ACC112 (cell line): ENCODE measurements around the gene CPEB2.

ENCODE experiments used
- H2AFZ ChIP-seq: fragments of 200-600 bp; sonication (generic); one replicate; pipeline ENCODE4 v1.6.0; 2017; ENCODE audit warnings: antibody characterized with exemption, low read length; ENCODE audit not compliant: unreplicated experiment
- H3K27ac ChIP-seq: fragments of 200-600 bp; sonication (generic); 2 replicates; pipeline ENCODE4 v1.5.1; 2014; ENCODE audit warnings: low read depth, mild to moderate bottlenecking, antibody characterized with exemption, low read length, moderate library complexity
- H3K27me3 ChIP-seq: fragments of 200-600 bp; sonication (generic); 2 replicates; pipeline ENCODE4 v1.6.1; 2014; ENCODE audit warnings: mild to moderate bottlenecking, antibody characterized with exemption, low read length, moderate library complexity, mixed read lengths; ENCODE audit not compliant: insufficient read depth
- H3K36me3 ChIP-seq: fragments of 200-600 bp; sonication (generic); 2 replicates; pipeline ENCODE4 v1.6.1; 2016; ENCODE audit warnings: mild to moderate bottlenecking, antibody characterized with exemption, low read length, moderate library complexity, mixed read lengths; ENCODE audit not compliant: insufficient read depth
- H3K4me1 ChIP-seq: fragments of 200-600 bp; sonication (generic); one replicate; pipeline ENCODE4 v1.6.1; 2016; ENCODE audit warnings: low read length, mixed read lengths; ENCODE audit not compliant: insufficient read depth, unreplicated experiment, control insufficient read depth
- H3K4me3 ChIP-seq: fragments of 200-600 bp; sonication (generic); 2 replicates; pipeline ENCODE4 v1.5.1; 2014; ENCODE audit warnings: mild to moderate bottlenecking, low read depth, low read length
- H3K79me2 ChIP-seq: fragments of 200-600 bp; sonication (generic); one replicate; pipeline ENCODE4 v1.6.0; 2016; ENCODE audit warnings: low read length; ENCODE audit not compliant: control insufficient read depth, unreplicated experiment, insufficient read depth

The CPEB2 gene

DNA sequence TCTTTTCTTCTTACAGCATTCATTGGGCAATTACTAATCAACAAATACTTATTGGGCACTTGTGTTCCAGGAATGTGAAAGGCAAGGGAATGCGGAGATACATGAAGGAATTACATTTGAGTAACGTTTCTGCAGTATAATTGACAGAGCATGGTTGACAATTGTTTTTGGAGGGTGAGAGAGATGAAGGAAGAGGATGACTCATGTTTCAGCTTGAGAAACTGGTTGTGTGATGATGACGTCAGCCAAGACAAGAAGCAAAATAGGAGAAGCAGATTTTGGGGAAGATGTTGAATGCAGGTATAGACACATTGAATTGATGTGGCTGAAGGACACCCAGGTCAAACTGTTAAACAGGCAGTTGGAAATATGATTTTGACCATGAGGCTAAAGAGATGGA, 8.0 kb upstream of the CPEB2 start:
- no peak overlapping the region for H3K27ac ChIP-seq
- no peaks in the 10 kb centered on the region for H3K27me3 ChIP-seq
- H3K36me3 ChIP-seq: no peaks in the 10 kb centered on the region
- H3K79me2 ChIP-seq: no peaks in the 10 kb centered on the region
- H3K4me3 ChIP-seq: no peak overlapping the region
- H3K4me1 ChIP-seq: peaks cover 7% of the 10 kb centered on the region
- H2AFZ ChIP-seq: no peak overlapping the region

DNA sequence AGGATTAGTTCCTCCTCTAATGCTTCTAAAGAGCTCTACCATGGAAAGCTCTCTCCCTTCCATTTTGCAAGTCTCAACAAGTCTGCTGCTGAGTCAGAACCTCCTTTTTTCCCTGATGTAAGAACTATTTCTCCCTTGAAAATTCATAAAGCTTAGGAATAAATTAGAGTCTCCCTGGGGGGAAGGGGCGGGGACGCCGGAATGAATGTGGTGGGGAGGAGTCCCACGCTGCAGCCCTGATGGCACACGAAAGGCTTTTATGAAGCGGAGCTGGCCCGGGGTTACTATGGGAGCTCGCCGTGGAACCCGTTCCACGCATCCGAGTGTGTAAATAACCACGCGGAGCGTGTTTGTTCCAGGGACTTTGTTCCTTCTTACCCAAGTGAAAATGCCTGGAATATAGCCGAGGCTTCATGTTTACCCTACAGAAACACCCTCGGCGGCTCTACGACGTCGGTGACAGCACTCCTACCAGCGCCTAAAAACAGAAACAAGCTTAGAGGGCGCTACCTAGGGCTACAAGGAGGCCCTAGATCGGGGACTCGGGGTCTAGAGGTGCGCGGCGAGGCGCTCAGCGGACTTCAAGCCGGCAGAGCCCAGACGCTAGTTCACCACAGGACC, 923 bp upstream of the CPEB2 start:
- H3K27me3 ChIP-seq: no peaks in the 10 kb centered on the region
- H3K79me2 ChIP-seq: peaks cover 32% of the 10 kb centered on the region
- H2AFZ ChIP-seq: peak overlapping the region; percentile 94
- H3K36me3 ChIP-seq: 0 out of 2 replicates have a peak, but pooled peaks cover 6% of the 10 kb centered on the region
- H3K4me1 ChIP-seq: peaks cover 14% of the 10 kb centered on the region
- peak overlapping the region; percentile 97 for H3K27ac ChIP-seq
- H3K4me3 ChIP-seq: peak overlapping the region; percentile 86

DNA sequence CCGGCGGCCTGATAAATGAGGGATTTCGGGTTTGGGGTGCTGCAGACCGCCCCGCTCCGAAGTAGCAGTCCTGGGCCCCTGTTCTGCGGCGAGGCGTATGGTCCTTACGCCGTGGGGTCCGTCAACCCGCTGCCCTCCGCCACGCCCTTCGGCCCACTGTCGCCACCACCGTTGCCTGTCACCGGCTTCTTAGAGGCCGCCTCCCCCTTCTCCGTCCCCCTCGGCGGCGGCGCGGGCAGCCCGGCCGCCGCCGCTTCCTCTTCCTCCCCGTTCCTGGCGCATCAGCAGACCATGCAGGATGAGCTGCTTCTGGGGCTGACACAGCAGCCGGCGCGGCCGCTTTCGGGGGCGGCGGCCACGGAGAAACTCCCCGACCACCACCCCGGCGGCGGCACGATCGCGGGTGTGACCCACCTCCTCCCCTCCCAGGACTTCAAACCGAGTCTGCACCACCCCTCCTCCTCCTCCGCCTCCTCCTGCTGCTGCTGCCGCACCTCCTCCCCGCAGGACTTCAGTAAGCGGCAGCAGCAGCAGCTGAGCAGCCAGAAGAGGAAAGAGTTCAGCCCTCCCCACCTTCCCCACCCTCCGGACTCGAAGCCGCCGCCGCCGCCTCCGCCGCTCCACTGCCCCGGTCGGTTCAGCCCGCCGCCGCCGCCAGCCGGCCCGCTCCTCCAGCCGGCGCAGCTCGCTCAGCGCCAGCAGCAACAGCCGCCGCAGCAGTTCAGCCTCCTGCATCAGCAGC, 549 bp downstream of the CPEB2 start:
- Histone ChIP-seq H2AFZ (no peak overlapping the region), H3K27ac (peak overlapping the region; percentile 97), H3K27me3 (no peaks in the 10 kb centered on the region), H3K4me3 (peak overlapping the region; percentile 86), H3K4me1 (peaks cover 21% of the 10 kb centered on the region), H3K36me3 (peaks cover 9% of the 10 kb centered on the region; the same call in 1 of the 2 replicates), H3K79me2 (peaks cover 47% of the 10 kb centered on the region)

DNA sequence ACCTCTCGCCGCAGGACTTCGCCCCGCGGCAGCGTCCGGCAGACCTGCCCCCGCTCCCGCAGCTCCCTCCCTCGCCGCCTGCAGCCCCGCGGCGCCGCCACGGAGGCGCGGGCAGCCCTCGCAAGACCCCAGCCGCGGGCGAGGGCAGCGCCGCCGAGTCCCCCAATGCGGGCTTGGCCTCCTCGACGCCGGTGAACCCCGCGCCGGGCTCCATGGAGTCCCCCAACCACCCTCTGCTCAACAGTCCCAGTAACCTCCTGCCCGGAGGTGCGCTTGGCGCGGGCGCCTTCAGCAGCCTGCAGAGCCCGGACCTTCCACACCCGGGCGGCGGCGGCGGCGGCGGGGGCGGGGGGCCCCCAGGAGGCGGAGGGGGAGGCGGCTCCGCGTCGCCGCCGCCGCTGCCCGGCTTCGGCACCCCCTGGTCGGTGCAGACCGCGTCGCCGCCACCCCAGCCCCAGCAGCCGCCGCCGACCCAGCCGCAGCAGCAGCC, 1.2 kb downstream of the CPEB2 start:
- Histone ChIP-seq H3K4me1 (peaks cover 21% of the 10 kb centered on the region), H3K79me2 (peaks cover 52% of the 10 kb centered on the region), H3K36me3 (peaks cover 10% of the 10 kb centered on the region; the same call in 1 of the 2 replicates), H3K27me3 (no peaks in the 10 kb centered on the region), H3K27ac (peak overlapping the region; percentile 97), H2AFZ (no peak overlapping the region), H3K4me3 (peak overlapping the region; percentile 86)

DNA sequence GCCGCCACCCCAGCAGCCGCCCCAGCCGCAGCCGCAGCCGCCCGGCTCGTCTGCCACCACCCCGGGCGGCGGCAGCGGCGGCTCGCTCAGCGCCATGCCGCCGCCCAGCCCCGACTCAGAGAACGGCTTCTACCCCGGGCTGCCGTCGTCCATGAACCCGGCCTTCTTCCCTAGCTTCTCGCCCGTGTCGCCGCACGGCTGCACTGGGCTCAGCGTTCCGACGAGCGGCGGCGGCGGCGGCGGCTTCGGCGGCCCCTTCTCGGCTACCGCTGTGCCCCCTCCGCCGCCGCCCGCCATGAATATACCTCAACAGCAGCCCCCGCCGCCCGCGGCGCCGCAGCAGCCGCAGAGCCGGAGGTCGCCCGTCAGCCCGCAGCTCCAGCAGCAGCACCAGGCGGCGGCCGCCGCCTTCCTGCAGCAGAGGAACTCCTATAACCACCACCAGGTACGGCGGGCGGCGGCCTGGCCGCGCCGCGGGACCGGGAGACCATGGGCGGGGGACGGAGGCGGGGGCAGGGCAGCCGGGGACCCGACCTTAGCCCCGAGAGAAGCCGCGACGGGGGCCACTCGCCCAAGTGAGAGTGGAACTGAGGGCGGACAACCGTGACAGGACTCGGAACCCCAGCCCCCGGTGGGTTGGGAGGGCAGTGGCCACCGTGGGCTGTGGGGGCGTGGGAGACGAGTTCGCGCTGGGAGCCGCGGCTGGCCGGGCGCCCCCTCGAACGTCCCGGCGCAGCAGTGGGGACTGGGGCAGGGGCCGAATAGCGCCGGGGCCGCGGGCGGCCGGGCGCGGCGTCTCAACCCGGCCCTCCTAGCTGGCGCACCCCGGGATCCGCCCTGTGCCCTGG, 1.8 kb downstream of the CPEB2 start:
- no peak overlapping the region for H2AFZ ChIP-seq
- H3K36me3 ChIP-seq: peaks cover 16% of the 10 kb centered on the region
- H3K27me3 ChIP-seq: no peaks in the 10 kb centered on the region
- peak overlapping the region; percentile 97 for H3K27ac ChIP-seq
- peaks cover 28% of the 10 kb centered on the region for H3K4me1 ChIP-seq
- H3K4me3 ChIP-seq: peak overlapping the region; percentile 86
- H3K79me2 ChIP-seq: peaks cover 59% of the 10 kb centered on the region

DNA sequence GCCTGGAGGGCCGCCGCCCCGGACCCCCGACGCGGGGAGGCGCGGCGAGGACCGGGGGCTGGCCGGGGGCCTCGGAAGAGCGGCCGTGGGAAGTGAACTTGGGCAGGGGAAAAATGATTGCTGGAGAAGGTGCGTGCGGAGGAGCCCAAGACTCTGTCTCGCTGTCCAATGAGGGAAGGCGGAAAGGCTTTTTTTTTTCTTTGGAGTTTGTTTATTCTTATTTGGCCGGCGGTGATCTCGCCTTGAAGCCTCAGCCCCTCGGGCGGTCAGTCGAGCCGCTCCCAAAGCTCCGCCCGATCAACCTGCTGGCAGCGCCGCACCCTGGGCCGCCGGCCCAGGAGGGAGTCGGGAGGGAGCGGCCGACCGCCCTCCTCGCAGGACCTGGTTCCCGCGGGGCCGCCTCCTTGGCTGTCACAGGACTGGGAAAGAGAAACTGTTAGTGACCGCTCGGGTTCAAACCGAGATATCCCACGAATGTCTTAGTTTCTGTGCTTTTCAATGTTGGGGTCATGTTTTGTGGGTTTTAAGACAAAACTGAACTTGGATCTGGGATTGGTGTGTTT, 2.5 kb downstream of the CPEB2 start:
- Histone ChIP-seq H3K27ac (peak overlapping the region; percentile 97), H3K4me3 (peak overlapping the region; percentile 86), H3K79me2 (peaks cover 66% of the 10 kb centered on the region), H3K4me1 (peaks cover 34% of the 10 kb centered on the region), H2AFZ (peak overlapping the region; percentile 84), H3K27me3 (no peaks in the 10 kb centered on the region), H3K36me3 (peaks cover 23% of the 10 kb centered on the region)

DNA sequence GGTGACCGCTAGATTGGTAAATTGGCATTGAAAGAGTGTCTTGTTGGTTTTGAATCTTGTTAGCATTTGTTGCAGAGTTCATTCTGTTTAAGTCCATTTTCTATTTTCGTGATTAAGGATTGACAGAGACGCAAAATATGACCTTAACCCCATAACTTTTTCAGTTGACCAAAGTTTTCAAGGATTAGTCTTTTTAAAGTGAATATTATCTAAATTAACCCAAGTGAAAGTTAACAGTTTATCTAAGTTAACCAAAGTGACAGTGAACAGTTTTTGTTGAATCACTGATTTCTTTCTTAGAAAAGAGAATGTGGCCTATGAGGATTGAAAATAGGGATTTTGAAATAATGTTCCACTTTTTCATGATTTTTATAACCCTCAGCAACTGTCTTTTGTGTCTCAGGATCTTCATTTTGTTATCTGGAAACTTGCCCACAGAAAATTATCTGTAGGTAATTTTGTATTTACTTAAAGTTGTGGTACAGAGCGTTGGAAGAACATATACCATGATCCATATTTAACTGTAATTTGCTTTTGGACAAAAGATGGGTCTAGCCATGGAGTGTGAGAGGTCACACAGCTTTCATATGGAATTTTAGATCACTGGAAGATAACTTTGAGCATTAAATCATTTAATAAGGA, 3.3 kb downstream of the CPEB2 start:
- H3K79me2 ChIP-seq: peaks cover 74% of the 10 kb centered on the region
- H3K36me3 ChIP-seq: peaks cover 29% of the 10 kb centered on the region
- H2AFZ ChIP-seq: peak overlapping the region; percentile 84
- no peaks in the 10 kb centered on the region for H3K27me3 ChIP-seq
- peak overlapping the region; percentile 86 for H3K4me3 ChIP-seq
- peaks cover 33% of the 10 kb centered on the region for H3K4me1 ChIP-seq
- peak overlapping the region; percentile 97 for H3K27ac ChIP-seq

DNA sequence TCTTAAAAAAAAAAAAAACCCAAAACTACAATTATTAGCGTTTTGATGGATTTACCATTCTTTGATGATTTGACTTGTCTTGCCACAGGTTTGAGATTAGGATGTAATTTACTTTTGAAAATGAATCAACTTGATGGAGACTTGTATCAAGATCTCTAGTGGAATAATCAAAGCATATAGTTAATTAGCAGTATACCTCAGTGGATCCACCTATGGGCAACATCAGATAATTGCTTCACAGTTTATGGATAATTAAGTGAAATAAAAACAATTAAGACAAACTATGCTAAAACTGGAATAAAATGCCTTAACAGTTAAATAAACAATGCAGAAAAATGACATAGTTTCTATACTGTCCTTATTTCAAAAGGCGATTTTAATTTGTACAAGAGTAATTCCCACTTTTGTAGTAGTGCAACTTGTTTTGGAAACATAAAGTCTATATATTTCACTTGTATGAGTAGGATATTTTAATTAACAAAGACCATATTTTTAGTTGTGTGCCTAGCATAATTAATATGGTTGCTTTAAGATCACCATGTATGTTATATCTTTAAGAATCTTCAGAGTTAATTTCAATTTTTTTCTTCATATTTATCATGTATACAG, 4.2 kb downstream of the CPEB2 start:
- H3K27me3 ChIP-seq: no peaks in the 10 kb centered on the region
- no peak overlapping the region for H2AFZ ChIP-seq
- H3K36me3 ChIP-seq: peaks cover 34% of the 10 kb centered on the region
- H3K79me2 ChIP-seq: peaks cover 79% of the 10 kb centered on the region
- H3K27ac ChIP-seq: peak overlapping the region; percentile 97
- H3K4me3 ChIP-seq: peak overlapping the region; percentile 86
- H3K4me1 ChIP-seq: peaks cover 34% of the 10 kb centered on the region

DNA sequence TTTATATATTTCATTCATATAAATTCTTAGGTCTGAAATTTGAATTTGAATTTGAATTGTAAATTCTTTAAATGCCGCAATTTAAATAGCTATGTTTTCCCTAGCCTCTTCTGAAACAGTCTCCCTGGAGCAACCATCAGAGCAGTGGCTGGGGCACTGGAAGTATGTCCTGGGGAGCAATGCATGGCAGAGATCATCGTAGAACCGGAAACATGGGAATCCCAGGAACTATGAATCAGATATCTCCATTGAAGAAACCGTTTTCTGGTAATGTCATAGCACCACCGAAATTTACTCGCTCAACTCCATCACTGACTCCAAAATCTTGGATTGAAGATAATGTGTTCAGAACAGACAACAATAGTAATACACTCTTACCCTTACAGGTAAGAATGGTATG, 4.9 kb downstream of the CPEB2 start:
- H3K36me3 ChIP-seq: peaks cover 41% of the 10 kb centered on the region
- no peak overlapping the region for H2AFZ ChIP-seq
- 0 out of 2 replicates have a peak overlapping the region, but pooled peaks have one; percentile 2 for H3K27ac ChIP-seq
- peaks cover 86% of the 10 kb centered on the region for H3K79me2 ChIP-seq
- peak overlapping the region; percentile 86 for H3K4me3 ChIP-seq
- peaks cover 41% of the 10 kb centered on the region for H3K4me1 ChIP-seq
- no peaks in the 10 kb centered on the region for H3K27me3 ChIP-seq
